ENCODE data around the gene SLC12A2. TPM values are rescaled to one million over a fixed set of nuclear protein-coding genes. Genes with fewer than 3 reads are reported as not detected.

SLC12A2 gene
- total and polyA plus RNA-seq, 2 experiments from 2014 or later = 8.1 to 21.3 TPM

DNA sequence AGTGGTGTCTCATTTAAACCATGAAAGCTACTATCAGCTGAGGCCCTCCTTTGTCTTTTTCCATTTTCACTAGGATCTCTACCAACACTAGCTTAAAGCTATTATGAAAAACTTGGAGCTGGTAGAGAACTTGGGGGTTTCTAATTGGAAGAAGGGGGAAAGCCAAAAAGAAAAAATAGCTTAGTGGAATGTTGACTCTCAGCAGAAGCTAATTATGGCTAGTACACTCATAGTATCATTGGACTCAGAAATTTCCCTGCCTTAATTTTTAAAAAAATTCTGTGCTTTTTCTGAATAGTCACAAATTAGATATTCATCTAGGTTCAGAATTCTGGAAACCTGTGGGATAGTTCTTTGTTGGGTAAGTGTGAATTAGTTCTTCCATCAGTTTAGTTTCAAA is 8.0 kb downstream of the SLC12A2 start:
- H4K20me1 ChIP-seq (replicated peaks; ENCODE audit: insufficient read depth) = peaks cover 7% of the 10 kb centered on the region
- H3K27ac ChIP-seq (ENCODE audit: low read depth) = no peak overlapping the region
- no peaks in the 10 kb centered on the region for H3F3A ChIP-seq (replicated peaks; ENCODE audit: low read depth)
- H3K4me3 Mint-ChIP-seq = no peak overlapping the region
- H3K27me3 Mint-ChIP-seq (ENCODE audit: insufficient read depth, low read depth, poor library complexity) = peaks cover 4% of the 10 kb centered on the region
- H3K27me3 ChIP-seq (ENCODE audit: insufficient read depth) = peaks cover 3% of the 10 kb centered on the region; the same call in 1 of the 2 replicates
- no peak for ATAC-seq
- TF ChIP-seq ETS1 (IDR thresholded peaks at IDR 0.05) = no peak
- TF ChIP-seq POLR2AphosphoS5 (IDR thresholded peaks at IDR 0.05; ENCODE audit: low read depth) = no peak
- no peak for TF ChIP-seq ZNF331 (CRISPR knock-in tag; IDR thresholded peaks at IDR 0.05; ENCODE audit: low read depth)
- TF ChIP-seq, protein P1, sequence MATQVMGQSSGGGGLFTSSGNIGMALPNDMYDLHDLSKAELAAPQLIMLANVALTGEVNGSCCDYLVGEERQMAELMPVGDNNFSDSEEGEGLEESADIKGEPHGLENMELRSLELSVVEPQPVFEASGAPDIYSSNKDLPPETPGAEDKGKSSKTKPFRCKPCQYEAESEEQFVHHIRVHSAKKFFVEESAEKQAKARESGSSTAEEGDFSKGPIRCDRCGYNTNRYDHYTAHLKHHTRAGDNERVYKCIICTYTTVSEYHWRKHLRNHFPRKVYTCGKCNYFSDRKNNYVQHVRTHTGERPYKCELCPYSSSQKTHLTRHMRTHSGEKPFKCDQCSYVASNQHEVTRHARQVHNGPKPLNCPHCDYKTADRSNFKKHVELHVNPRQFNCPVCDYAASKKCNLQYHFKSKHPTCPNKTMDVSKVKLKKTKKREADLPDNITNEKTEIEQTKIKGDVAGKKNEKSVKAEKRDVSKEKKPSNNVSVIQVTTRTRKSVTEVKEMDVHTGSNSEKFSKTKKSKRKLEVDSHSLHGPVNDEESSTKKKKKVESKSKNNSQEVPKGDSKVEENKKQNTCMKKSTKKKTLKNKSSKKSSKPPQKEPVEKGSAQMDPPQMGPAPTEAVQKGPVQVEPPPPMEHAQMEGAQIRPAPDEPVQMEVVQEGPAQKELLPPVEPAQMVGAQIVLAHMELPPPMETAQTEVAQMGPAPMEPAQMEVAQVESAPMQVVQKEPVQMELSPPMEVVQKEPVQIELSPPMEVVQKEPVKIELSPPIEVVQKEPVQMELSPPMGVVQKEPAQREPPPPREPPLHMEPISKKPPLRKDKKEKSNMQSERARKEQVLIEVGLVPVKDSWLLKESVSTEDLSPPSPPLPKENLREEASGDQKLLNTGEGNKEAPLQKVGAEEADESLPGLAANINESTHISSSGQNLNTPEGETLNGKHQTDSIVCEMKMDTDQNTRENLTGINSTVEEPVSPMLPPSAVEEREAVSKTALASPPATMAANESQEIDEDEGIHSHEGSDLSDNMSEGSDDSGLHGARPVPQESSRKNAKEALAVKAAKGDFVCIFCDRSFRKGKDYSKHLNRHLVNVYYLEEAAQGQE (IDR thresholded peaks at IDR 0.05; ENCODE audit: unreplicated experiment) = no peak
- TF ChIP-seq STAT1 (IDR thresholded peaks at IDR 0.05; ENCODE audit: unreplicated experiment) = no peak
- TF ChIP-seq JUNB (IDR thresholded peaks at IDR 0.05; ENCODE audit: unreplicated experiment) = no peak
- TF ChIP-seq CREB1 (CRISPR knock-in tag; IDR thresholded peaks at IDR 0.05; ENCODE audit: low read depth) = no peak
- TF ChIP-seq, protein P2, sequence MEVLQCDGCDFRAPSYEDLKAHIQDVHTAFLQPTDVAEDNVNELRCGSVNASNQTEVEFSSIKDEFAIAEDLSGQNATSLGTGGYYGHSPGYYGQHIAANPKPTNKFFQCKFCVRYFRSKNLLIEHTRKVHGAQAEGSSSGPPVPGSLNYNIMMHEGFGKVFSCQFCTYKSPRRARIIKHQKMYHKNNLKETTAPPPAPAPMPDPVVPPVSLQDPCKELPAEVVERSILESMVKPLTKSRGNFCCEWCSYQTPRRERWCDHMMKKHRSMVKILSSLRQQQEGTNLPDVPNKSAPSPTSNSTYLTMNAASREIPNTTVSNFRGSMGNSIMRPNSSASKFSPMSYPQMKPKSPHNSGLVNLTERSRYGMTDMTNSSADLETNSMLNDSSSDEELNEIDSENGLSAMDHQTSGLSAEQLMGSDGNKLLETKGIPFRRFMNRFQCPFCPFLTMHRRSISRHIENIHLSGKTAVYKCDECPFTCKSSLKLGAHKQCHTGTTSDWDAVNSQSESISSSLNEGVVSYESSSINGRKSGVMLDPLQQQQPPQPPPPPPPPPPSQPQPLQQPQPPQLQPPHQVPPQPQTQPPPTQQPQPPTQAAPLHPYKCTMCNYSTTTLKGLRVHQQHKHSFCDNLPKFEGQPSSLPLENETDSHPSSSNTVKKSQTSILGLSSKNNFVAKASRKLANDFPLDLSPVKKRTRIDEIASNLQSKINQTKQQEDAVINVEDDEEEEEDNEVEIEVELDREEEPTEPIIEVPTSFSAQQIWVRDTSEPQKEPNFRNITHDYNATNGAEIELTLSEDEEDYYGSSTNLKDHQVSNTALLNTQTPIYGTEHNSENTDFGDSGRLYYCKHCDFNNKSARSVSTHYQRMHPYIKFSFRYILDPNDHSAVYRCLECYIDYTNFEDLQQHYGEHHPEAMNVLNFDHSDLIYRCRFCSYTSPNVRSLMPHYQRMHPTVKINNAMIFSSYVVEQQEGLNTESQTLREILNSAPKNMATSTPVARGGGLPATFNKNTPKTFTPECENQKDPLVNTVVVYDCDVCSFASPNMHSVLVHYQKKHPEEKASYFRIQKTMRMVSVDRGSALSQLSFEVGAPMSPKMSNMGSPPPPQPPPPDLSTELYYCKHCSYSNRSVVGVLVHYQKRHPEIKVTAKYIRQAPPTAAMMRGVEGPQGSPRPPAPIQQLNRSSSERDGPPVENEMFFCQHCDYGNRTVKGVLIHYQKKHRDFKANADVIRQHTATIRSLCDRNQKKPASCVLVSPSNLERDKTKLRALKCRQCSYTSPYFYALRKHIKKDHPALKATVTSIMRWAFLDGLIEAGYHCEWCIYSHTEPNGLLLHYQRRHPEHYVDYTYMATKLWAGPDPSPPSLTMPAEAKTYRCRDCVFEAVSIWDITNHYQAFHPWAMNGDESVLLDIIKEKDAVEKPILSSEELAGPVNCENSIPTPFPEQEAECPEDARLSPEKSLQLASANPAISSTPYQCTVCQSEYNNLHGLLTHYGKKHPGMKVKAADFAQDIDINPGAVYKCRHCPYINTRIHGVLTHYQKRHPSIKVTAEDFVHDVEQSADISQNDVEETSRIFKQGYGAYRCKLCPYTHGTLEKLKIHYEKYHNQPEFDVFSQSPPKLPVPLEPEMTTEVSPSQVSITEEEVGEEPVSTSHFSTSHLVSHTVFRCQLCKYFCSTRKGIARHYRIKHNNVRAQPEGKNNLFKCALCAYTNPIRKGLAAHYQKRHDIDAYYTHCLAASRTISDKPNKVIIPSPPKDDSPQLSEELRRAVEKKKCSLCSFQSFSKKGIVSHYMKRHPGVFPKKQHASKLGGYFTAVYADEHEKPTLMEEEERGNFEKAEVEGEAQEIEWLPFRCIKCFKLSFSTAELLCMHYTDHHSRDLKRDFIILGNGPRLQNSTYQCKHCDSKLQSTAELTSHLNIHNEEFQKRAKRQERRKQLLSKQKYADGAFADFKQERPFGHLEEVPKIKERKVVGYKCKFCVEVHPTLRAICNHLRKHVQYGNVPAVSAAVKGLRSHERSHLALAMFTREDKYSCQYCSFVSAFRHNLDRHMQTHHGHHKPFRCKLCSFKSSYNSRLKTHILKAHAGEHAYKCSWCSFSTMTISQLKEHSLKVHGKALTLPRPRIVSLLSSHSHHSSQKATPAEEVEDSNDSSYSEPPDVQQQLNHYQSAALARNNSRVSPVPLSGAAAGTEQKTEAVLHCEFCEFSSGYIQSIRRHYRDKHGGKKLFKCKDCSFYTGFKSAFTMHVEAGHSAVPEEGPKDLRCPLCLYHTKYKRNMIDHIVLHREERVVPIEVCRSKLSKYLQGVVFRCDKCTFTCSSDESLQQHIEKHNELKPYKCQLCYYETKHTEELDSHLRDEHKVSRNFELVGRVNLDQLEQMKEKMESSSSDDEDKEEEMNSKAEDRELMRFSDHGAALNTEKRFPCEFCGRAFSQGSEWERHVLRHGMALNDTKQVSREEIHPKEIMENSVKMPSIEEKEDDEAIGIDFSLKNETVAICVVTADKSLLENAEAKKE (CRISPR knock-in tag; IDR thresholded peaks at IDR 0.05) = no peak
- H3K4me2 ChIP-seq = peak overlapping the region; percentile 28; the same call in 1 of the 2 replicates
- H3K9me2 ChIP-seq (ENCODE audit: insufficient read depth) = no peaks in the 10 kb centered on the region
- no peak overlapping the region for H3K27ac Mint-ChIP-seq
- DNase-seq (ENCODE audit: low spot score) = no peak
- peaks cover 1% of the 10 kb centered on the region; the same call in 2 of the 3 replicates for H3K36me3 Mint-ChIP-seq (ENCODE audit: low read depth)
- H3K9me3 Mint-ChIP-seq = peaks cover 2% of the 10 kb centered on the region; the same call in 2 of the 3 replicates
- no peak overlapping the region for H3K4me3 ChIP-seq
- no peak overlapping the region for H2AFZ ChIP-seq
- H3K4me1 ChIP-seq (ENCODE audit: insufficient read depth) = peaks cover 24% of the 10 kb centered on the region
- H3K4me1 Mint-ChIP-seq = peaks cover 29% of the 10 kb centered on the region
- H3K36me3 ChIP-seq (ENCODE audit: insufficient read depth) = no peaks in the 10 kb centered on the region
- peaks cover 67% of the 10 kb centered on the region for H3K79me2 ChIP-seq (replicated peaks; ENCODE audit: insufficient read depth)

Data from GM23338 (cell line).